CD14-positive monocyte (primary cell): ENCODE data around the gene UBE2N. TPM values are rescaled to one million over a fixed set of nuclear protein-coding genes. Genes with fewer than 3 reads are reported as not detected.

Source experiments
- DNase-seq, 3 donors: peaks; one replicate each; pipeline ENCODE4 v3.0.0-alpha.2; 2011 to 2022
- H2AFZ ChIP-seq: 2 replicates; pipeline ENCODE4 v1.6.0; 2012; ENCODE audit warnings: mild to moderate bottlenecking, low read depth, low read length, inconsistent platforms; ENCODE audit not compliant: insufficient read depth, poor library complexity, severe bottlenecking
- H3K27ac ChIP-seq, 2 donors: 1 replicate in 1 of 2; 2 replicates in 1 of 2; pipeline ENCODE4 v1.5.1; 2012 to 2013; ENCODE audit warnings: low read length in 2 of 2, control low read depth in 1 of 2, inconsistent platforms in 1 of 2, low read depth in 1 of 2, mild to moderate bottlenecking in 1 of 2
- H3K27me3 ChIP-seq, 2 donors: one replicate each; pipeline versions ENCODE4 v1.6.0 to v1.6.1; 2011 to 2013; ENCODE audit warnings: low read length in 2 of 2; ENCODE audit not compliant: control insufficient read depth in 2 of 2, insufficient read depth in 2 of 2
- H3K36me3 ChIP-seq, 2 donors: replicated peaks in 1 of 2; 1 replicate in 1 of 2; 2 replicates in 1 of 2; pipeline versions ENCODE4 v1.5.1 to v1.6.1; 2012 to 2013; ENCODE audit warnings: low read length in 2 of 2, control low read depth in 1 of 2, inconsistent platforms in 1 of 2, mild to moderate bottlenecking in 1 of 2; ENCODE audit not compliant: insufficient read depth in 2 of 2, control insufficient read depth in 1 of 2
- H3K4me1 ChIP-seq, 2 donors: 1 replicate in 1 of 2; 2 replicates in 1 of 2; pipeline versions ENCODE4 v1.5.1 to v1.6.1; 2012 to 2013; ENCODE audit warnings: low read length in 2 of 2, control low read depth in 1 of 2, inconsistent platforms in 1 of 2, mild to moderate bottlenecking in 1 of 2, moderate library complexity in 1 of 2; ENCODE audit not compliant: insufficient read depth in 2 of 2, control insufficient read depth in 1 of 2
- H3K4me2 ChIP-seq: replicated peaks from 2 replicates; pipeline ENCODE3; 2012; ENCODE audit warnings: low read length, moderate library complexity, mild to moderate bottlenecking; ENCODE audit not compliant: poor library complexity, severe bottlenecking; ENCODE audit errors: extremely low read depth
- H3K4me3 ChIP-seq, 3 experiments: fragments of 200-600 bp in 1 of 3; sonication (generic) in 1 of 3; replicated peaks in 1 of 3; 1 replicate in 2 of 3; 2 replicates in 1 of 3; pipeline ENCODE4 v1.5.1; 2011 to 2013; ENCODE audit warnings: low read length in 3 of 3, mild to moderate bottlenecking in 3 of 3, control low read depth in 2 of 3, low read depth in 2 of 3, inconsistent platforms in 1 of 3, moderate library complexity in 1 of 3
- H3K79me2 ChIP-seq: 2 replicates; pipeline ENCODE4 v1.6.0; 2012; ENCODE audit warnings: mild to moderate bottlenecking, control low read depth, inconsistent platforms, low read length, moderate library complexity; ENCODE audit not compliant: insufficient read depth
- H3K9ac ChIP-seq: 2 replicates; pipeline ENCODE4 v1.6.0; 2017; ENCODE audit warnings: low read length, mild to moderate bottlenecking; ENCODE audit not compliant: insufficient read depth, poor library complexity, severe bottlenecking
- H3K9me3 ChIP-seq, 2 donors: replicated peaks in 1 of 2; 1 replicate in 1 of 2; 2 replicates in 1 of 2; pipeline versions ENCODE4 v1.5.1 to v1.6.1; 2012 to 2013; ENCODE audit warnings: low read length in 2 of 2, control low read depth in 1 of 2; ENCODE audit not compliant: control insufficient read depth in 1 of 2, insufficient read depth in 1 of 2
- H4K20me1 ChIP-seq: 2 replicates; pipeline ENCODE4 v1.6.0; 2012; ENCODE audit warnings: mild to moderate bottlenecking, low read length, control low read depth, moderate library complexity; ENCODE audit not compliant: insufficient read depth
- H3K27ac Mint-ChIP-seq, 7 donors: one replicate each; pipeline ENCODE4 v1.8.0; 2020; ENCODE audit warnings: mild to moderate bottlenecking in 7 of 7, mixed read lengths in 7 of 7, moderate library complexity in 6 of 7, inconsistent platforms in 2 of 7
- H3K27me3 Mint-ChIP-seq, 3 donors: one replicate each; pipeline ENCODE4 v1.8.0; 2021 to 2022; ENCODE audit warnings: low read depth in 3 of 3, mild to moderate bottlenecking in 3 of 3, mixed read lengths in 3 of 3, moderate library complexity in 3 of 3, inconsistent platforms in 1 of 3
- H3K36me3 Mint-ChIP-seq, 2 donors: one replicate each; pipeline ENCODE4 v1.8.0; 2020; ENCODE audit warnings: mixed read lengths in 2 of 2, inconsistent platforms in 1 of 2, mild to moderate bottlenecking in 1 of 2
- H3K4me1 Mint-ChIP-seq: one replicate; pipeline ENCODE4 v1.8.0; 2020; ENCODE audit warnings: mild to moderate bottlenecking, mixed read lengths
- H3K4me3 Mint-ChIP-seq, 2 donors: one replicate each; pipeline ENCODE4 v1.8.0; 2020; ENCODE audit warnings: mild to moderate bottlenecking in 2 of 2, mixed read lengths in 2 of 2, moderate library complexity in 1 of 2
- H3K9me3 Mint-ChIP-seq, 7 donors: one replicate each; pipeline ENCODE4 v1.8.0; 2020 to 2022; ENCODE audit warnings: mixed read lengths in 7 of 7, mild to moderate bottlenecking in 6 of 7, moderate library complexity in 6 of 7, inconsistent platforms in 2 of 7
- CTCF ChIP-seq: fragments of 200-600 bp; IDR thresholded peaks from one replicate; pipeline ENCODE4 v1.8.0; 2022; ENCODE audit warnings: antibody characterized with exemption, mild to moderate bottlenecking
- WGBS: methylation state at CpG from one replicate; pipeline ENCODE4 v1.1.5; 2013; ENCODE audit warnings: missing lambda C conversion rate; ENCODE audit not compliant: insufficient coverage; 5-methylcytosine and 5-hydroxymethylcytosine counted together
- intact Hi-C, 2 donors: fragments of 100-400 bp; cut with micrococcal nuclease; formaldehyde crosslinking; loops; one replicate each; pipeline versions ENCODE4 v1.15.0 to v1.15.1; 2023
- polyA plus RNA-seq, 3 donors: library from polyadenylated mRNA; depleted of rRNA in 1 of 3; unstranded in 2 of 3; stranded (reverse) in 1 of 3; fragments of 300-500 nt in 2 of 3; fragments of >200 nt in 1 of 3; fragmentation: Illumina TruSeq in 2 of 3; gene quantifications; 1 replicate in 2 of 3; 2 replicates in 1 of 3; pipeline ENCODE4 v1.2.3, GENCODE V29; 2012 to 2021

Gene UBE2N
- polyA plus RNA-seq, 3 donors = 31.2 to 119 (median 108) TPM

- intact Hi-C loops = no loop called here
- Histone ChIP-seq H3K79me2 (peaks cover 100% of the 10 kb centered on the region), H3K36me3 (no peaks in the 10 kb centered on the region), H2AFZ (no peak overlapping the region), H3K4me3 (no peak overlapping the region), H3K27ac (peak overlapping the region in 1 of 2 donors; percentile 52), H3K27me3 (no peaks in the 10 kb centered on the region), H3K9me3 (no peaks in the 10 kb centered on the region), H3K4me1 (peaks cover 18 to 23% of the 10 kb centered on the region in 2 donors), H3K4me2 (no peak overlapping the region), H3K9ac (no peak overlapping the region), H4K20me1 (peaks cover 98% of the 10 kb centered on the region)
- no peaks in the 10 kb centered on the region for H3K27me3 Mint-ChIP-seq
- H3K9me3 Mint-ChIP-seq = no peaks in the 10 kb centered on the region
- peaks cover 60% of the 10 kb centered on the region for H3K4me1 Mint-ChIP-seq
- peak overlapping the region in 3 of 7 donors; percentile 12 to 72 (median 48) for H3K27ac Mint-ChIP-seq
- no CpG with 5 or more reads among the region's 1 CpG for WGBS
- H3K4me3 Mint-ChIP-seq = no peak overlapping the region
- H3K36me3 Mint-ChIP-seq = peaks cover 4 to 8% of the 10 kb centered on the region in 2 donors
- no peak for TF ChIP-seq CTCF
- DNase-seq = no peak
Observed at GRCh38 chr12:93426412-93426805, 15.3 kb downstream of the UBE2N start.

GRCh38 chr12:93425736-93426411 is 15.9 kb downstream of the UBE2N start:
- peak overlapping the region in 3 of 7 donors; percentile 12 to 72 (median 48) for H3K27ac Mint-ChIP-seq
- Histone ChIP-seq H2AFZ (no peak overlapping the region), H3K4me1 (peaks cover 18 to 23% of the 10 kb centered on the region in 2 donors), H3K27me3 (no peaks in the 10 kb centered on the region), H3K79me2 (peaks cover 100% of the 10 kb centered on the region), H3K27ac (peak overlapping the region in 1 of 2 donors; percentile 52), H3K4me2 (peak overlapping the region; percentile 8), H3K4me3 (no peak overlapping the region), H3K9ac (no peak overlapping the region), H3K9me3 (no peaks in the 10 kb centered on the region), H4K20me1 (peaks cover 98% of the 10 kb centered on the region), H3K36me3 (no peaks in the 10 kb centered on the region)
- H3K9me3 Mint-ChIP-seq = no peaks in the 10 kb centered on the region
- H3K36me3 Mint-ChIP-seq = peaks cover 4 to 8% of the 10 kb centered on the region in 2 donors
- no peak for DNase-seq
- TF ChIP-seq CTCF = no peak
- no peak overlapping the region for H3K4me3 Mint-ChIP-seq
- intact Hi-C loops = no loop called here
- H3K4me1 Mint-ChIP-seq = peaks cover 56% of the 10 kb centered on the region
- WGBS = 75% methylated on average over 2 of the region's 8 CpGs
- H3K27me3 Mint-ChIP-seq = no peaks in the 10 kb centered on the region
